Measurements from ENCODE around the gene C20orf141. TPM values are rescaled to one million over a fixed set of nuclear protein-coding genes. Genes with fewer than 3 reads are reported as not detected.
A peak's percentile ranks its signal among the peaks of the same experiment; 100 is the strongest.

The C20orf141 gene
- total RNA-seq, 3 donors from 2014 or later (not counting 1 experiment from before 2014, with no cell fraction given), result not detected

- Histone ChIP-seq H3K27me3 (ENCODE audit: control insufficient read depth, insufficient read depth, low read length) (no peaks in the 10 kb centered on the region), H3K4me3 (ENCODE audit: low read length) (peak overlapping the region; percentile 5), H3K9me3 (ENCODE audit: control insufficient read depth, insufficient read depth, low read length) (no peaks in the 10 kb centered on the region), H3K27ac (ENCODE audit: low read length) (peak overlapping the region; percentile 81), H3K4me1 (ENCODE audit: control insufficient read depth, insufficient read depth, low read length) (peaks cover 26% of the 10 kb centered on the region), H3K36me3 (ENCODE audit: control insufficient read depth, insufficient read depth, low read length) (peaks cover 7% of the 10 kb centered on the region)
- intact Hi-C loops (cut with micrococcal nuclease), result loop anchor here (1.0 to 2.0 kb wide), 2 partner anchors 13 to 33 kb away; partner anchors contain the start of gene PTPRA
- TF ChIP-seq, protein P1, sequence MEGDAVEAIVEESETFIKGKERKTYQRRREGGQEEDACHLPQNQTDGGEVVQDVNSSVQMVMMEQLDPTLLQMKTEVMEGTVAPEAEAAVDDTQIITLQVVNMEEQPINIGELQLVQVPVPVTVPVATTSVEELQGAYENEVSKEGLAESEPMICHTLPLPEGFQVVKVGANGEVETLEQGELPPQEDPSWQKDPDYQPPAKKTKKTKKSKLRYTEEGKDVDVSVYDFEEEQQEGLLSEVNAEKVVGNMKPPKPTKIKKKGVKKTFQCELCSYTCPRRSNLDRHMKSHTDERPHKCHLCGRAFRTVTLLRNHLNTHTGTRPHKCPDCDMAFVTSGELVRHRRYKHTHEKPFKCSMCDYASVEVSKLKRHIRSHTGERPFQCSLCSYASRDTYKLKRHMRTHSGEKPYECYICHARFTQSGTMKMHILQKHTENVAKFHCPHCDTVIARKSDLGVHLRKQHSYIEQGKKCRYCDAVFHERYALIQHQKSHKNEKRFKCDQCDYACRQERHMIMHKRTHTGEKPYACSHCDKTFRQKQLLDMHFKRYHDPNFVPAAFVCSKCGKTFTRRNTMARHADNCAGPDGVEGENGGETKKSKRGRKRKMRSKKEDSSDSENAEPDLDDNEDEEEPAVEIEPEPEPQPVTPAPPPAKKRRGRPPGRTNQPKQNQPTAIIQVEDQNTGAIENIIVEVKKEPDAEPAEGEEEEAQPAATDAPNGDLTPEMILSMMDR (IDR thresholded peaks at IDR 0.05), result no peak
- no peak for ATAC-seq
- Mint-ChIP-seq H3K27ac (peak overlapping the region; percentile 81 to 95), H3K4me3 (peak overlapping the region; percentile 86), H3K36me3 (no peaks in the 10 kb centered on the region), H3K4me1 (peaks cover 28 to 50% of the 10 kb centered on the region in 2 donors), H3K9me3 (no peaks in the 10 kb centered on the region), H3K27me3 (ENCODE audit: low read depth in 2 of 2) (no peaks in the 10 kb centered on the region)
- WGBS (ENCODE audit: insufficient coverage), result 88% methylated on average over 21 of the region's 21 CpGs
- DNase-seq, result no peak
Measured at GRCh38 chr20:2839732-2840137, 24.9 kb downstream of the C20orf141 start.

GRCh38 chr20:2840138-2840966 lies 25.6 kb downstream of the C20orf141 start, which contains the start of the genes PCED1A and VPS16:
PCED1A (minus strand) TSS chr20:2840655; CDS start chr20:2839912, 743 bp downstream.
VPS16 (plus strand) TSS chr20:2840745; CDS start chr20:2840775, 30 bp downstream.
- DNase-seq (peak; percentile 90 to 94), ATAC-seq (peak; percentile 95 to 97 (median 96))
- H3K27me3 Mint-ChIP-seq (ENCODE audit: low read depth in 2 of 2), result no peaks in the 10 kb centered on the region
- WGBS (ENCODE audit: insufficient coverage), result 5% methylated on average over 98 of the region's 98 CpGs
- H3K27ac Mint-ChIP-seq, result peak within 1 kb of the TSS; percentile 81 to 95
- intact Hi-C loops (cut with micrococcal nuclease), result loop anchor here (1.0 to 2.0 kb wide), 2 partner anchors 12 to 32 kb away; partner anchors contain the start of gene PTPRA
- no peaks in the 10 kb centered on the region for H3K9me3 Mint-ChIP-seq
- peaks cover 30 to 55% of the 10 kb centered on the region in 2 donors for H3K4me1 Mint-ChIP-seq
- Histone ChIP-seq H3K4me1 (ENCODE audit: control insufficient read depth, insufficient read depth, low read length) (peaks cover 26% of the 10 kb centered on the region), H3K27ac (ENCODE audit: low read length) (peak within 1 kb of the TSS; percentile 81), H3K27me3 (ENCODE audit: control insufficient read depth, insufficient read depth, low read length) (no peaks in the 10 kb centered on the region), H3K36me3 (ENCODE audit: control insufficient read depth, insufficient read depth, low read length) (peaks cover 7% of the 10 kb centered on the region), H3K4me3 (ENCODE audit: low read length) (peak within 1 kb of the TSS; percentile 83), H3K9me3 (ENCODE audit: control insufficient read depth, insufficient read depth, low read length) (no peaks in the 10 kb centered on the region)
- TF ChIP-seq, protein P1 (IDR thresholded peaks at IDR 0.05), result no peak
- peak within 1 kb of the TSS; percentile 94 for H3K4me3 Mint-ChIP-seq
- no peaks in the 10 kb centered on the region for H3K36me3 Mint-ChIP-seq

DNA sequence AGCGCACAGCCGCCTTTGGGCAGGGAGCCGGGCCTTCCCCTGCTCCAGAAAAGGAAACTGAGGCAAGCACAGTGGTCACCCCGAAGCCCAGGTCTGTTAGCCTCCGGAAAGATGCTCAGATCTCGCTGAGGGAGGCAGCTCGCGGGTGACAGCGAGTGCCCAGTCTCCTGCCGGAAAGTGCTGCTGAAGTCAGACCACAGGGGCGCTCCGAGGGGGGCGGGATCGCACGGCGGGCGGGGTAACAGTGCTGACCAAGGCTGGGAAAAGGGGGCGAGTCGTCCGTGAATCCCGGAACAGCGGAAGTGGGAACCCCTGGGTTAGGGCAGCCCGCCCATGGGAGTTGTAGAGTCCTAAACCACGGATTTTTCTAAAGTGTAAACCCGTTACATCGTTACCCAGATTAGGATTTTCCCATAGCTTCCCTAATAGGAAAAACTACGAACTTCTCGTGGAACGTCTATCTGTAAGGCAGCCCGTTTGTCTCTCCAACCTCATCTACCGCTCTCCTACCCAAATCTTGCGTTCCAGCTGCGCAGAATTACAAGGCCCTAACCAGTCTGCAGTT lies 26.3 kb downstream of the C20orf141 start:
- no peaks in the 10 kb centered on the region for H3K36me3 Mint-ChIP-seq
- no peaks in the 10 kb centered on the region for H3K27me3 Mint-ChIP-seq (ENCODE audit: low read depth in 2 of 2)
- Histone ChIP-seq H3K36me3 (ENCODE audit: control insufficient read depth, insufficient read depth, low read length) (peaks cover 7% of the 10 kb centered on the region), H3K9me3 (ENCODE audit: control insufficient read depth, insufficient read depth, low read length) (no peaks in the 10 kb centered on the region), H3K4me1 (ENCODE audit: control insufficient read depth, insufficient read depth, low read length) (peaks cover 26% of the 10 kb centered on the region), H3K4me3 (ENCODE audit: low read length) (peak overlapping the region; percentile 83), H3K27me3 (ENCODE audit: control insufficient read depth, insufficient read depth, low read length) (no peaks in the 10 kb centered on the region), H3K27ac (ENCODE audit: low read length) (peak overlapping the region; percentile 54)
- TF ChIP-seq, protein P1 (IDR thresholded peaks at IDR 0.05), result no peak
- ATAC-seq (peak; percentile 32 to 52 (median 46)), DNase-seq (peak; percentile 37 to 52)
- intact Hi-C loops (cut with micrococcal nuclease), result loop anchor here (1.0 to 2.0 kb wide), 2 partner anchors 11 to 32 kb away; partner anchors contain the start of gene PTPRA
- peaks cover 30 to 55% of the 10 kb centered on the region in 2 donors for H3K4me1 Mint-ChIP-seq
- 11% methylated on average over 33 of the region's 33 CpGs for WGBS (ENCODE audit: insufficient coverage)
- peak overlapping the region; percentile 94 for H3K4me3 Mint-ChIP-seq
- peak overlapping the region; percentile 81 to 95 for H3K27ac Mint-ChIP-seq
- no peaks in the 10 kb centered on the region for H3K9me3 Mint-ChIP-seq

Measured in natural killer cell (primary cell).